Left lung (tissue), 10 donors: ENCODE results near the gene PROK1. TPM values are rescaled to one million over a fixed set of nuclear protein-coding genes. Genes with fewer than 3 reads are reported as not detected.

ENCODE experiments used
- ATAC-seq: fragments of 200-7000 bp; cut with Tn5 transposase; one replicate; pipeline ENCODE4 v1.9.1; 2020; ENCODE audit warnings: moderate library complexity
- DNase-seq, 4 donors: peaks; one replicate each; pipeline ENCODE4 v3.0.0-alpha.2; 2013 to 2020
- H3K27ac ChIP-seq, 2 donors: fragments of 200-600 bp; sonication (generic) in 1 of 2; one replicate each; pipeline versions ENCODE4 v1.5.0 to v1.8.0; 2020 to 2021
- H3K27me3 ChIP-seq, 2 donors: fragments of 200-600 bp; sonication (generic) in 1 of 2; one replicate each; pipeline versions ENCODE4 v1.5.0 to v1.8.0; 2020 to 2021
- H3K36me3 ChIP-seq, 2 donors: fragments of 200-600 bp; sonication (generic) in 1 of 2; one replicate each; pipeline versions ENCODE4 v1.5.0 to v1.8.0; 2020 to 2021
- H3K4me1 ChIP-seq, 2 donors: fragments of 200-600 bp; one replicate each; pipeline ENCODE4 v1.8.0; 2021
- H3K4me3 ChIP-seq, 2 donors: fragments of 200-600 bp; sonication (generic) in 1 of 2; one replicate each; pipeline versions ENCODE4 v1.5.0 to v1.8.0; 2020 to 2021; ENCODE audit warnings: mild to moderate bottlenecking in 1 of 2
- H3K9me3 ChIP-seq, 2 donors: fragments of 200-600 bp; sonication (generic) in 1 of 2; one replicate each; pipeline versions ENCODE4 v1.5.0 to v1.8.0; 2020 to 2021
- intact Hi-C, 2 donors: fragments of 100-400 bp; cut with DNase I; formaldehyde crosslinking; loops; one replicate each; pipeline versions ENCODE4 v1.11.2 to v1.14.2; 2022
- polyA plus RNA-seq, 6 donors: library from polyadenylated mRNA; unstranded; fragments of 120-200 nt; gene quantifications; one replicate each; pipeline ENCODE4 v1.2.1, GENCODE V29; 2013; ENCODE audit not compliant: insufficient read length in 6 of 6
- total RNA-seq, 2 donors: library from RNA; stranded (reverse); fragmentation: NEBNext Ultra II Directional; extraction: Animal tissue kit (Norgen Biotek cat#: 25700); gene quantifications; one replicate each; pipeline ENCODE4 v1.2.1, GENCODE V29; 2021
- TF ChIP-seq, protein P1 (sequence below), 2 donors: fragments of 200-600 bp; sonication (generic) in 1 of 2; IDR thresholded peaks; one replicate each; pipeline versions ENCODE4 v1.5.0 to v1.8.0; 2021; ENCODE audit warnings: antibody characterized with exemption in 2 of 2
- donor health status: DM: no; HTN: yes; CAD: no.
- donor health status: DM: no; HTN: no; CAD: no.

PROK1 gene
- total and polyA plus RNA-seq, 8 donors = 0.10 to 0.13 TPM; not detected in 6

GRCh38 chr1:110488161-110488560, 37.2 kb downstream of the PROK1 start:
- no peak overlapping the region for H3K27ac ChIP-seq
- H3K4me3 ChIP-seq = no peak overlapping the region
- peaks cover 0 to 19% of the 10 kb centered on the region in 2 donors for H3K27me3 ChIP-seq
- H3K4me1 ChIP-seq = peaks cover 0 to under 1% of the 10 kb centered on the region in 2 donors
- intact Hi-C loops = no loop called here
- TF ChIP-seq, protein P1, sequence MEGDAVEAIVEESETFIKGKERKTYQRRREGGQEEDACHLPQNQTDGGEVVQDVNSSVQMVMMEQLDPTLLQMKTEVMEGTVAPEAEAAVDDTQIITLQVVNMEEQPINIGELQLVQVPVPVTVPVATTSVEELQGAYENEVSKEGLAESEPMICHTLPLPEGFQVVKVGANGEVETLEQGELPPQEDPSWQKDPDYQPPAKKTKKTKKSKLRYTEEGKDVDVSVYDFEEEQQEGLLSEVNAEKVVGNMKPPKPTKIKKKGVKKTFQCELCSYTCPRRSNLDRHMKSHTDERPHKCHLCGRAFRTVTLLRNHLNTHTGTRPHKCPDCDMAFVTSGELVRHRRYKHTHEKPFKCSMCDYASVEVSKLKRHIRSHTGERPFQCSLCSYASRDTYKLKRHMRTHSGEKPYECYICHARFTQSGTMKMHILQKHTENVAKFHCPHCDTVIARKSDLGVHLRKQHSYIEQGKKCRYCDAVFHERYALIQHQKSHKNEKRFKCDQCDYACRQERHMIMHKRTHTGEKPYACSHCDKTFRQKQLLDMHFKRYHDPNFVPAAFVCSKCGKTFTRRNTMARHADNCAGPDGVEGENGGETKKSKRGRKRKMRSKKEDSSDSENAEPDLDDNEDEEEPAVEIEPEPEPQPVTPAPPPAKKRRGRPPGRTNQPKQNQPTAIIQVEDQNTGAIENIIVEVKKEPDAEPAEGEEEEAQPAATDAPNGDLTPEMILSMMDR (IDR thresholded peaks at IDR 0.05) = no peak
- H3K9me3 ChIP-seq = no peaks in the 10 kb centered on the region
- no peak for DNase-seq
- no peaks in the 10 kb centered on the region for H3K36me3 ChIP-seq
- no peak for ATAC-seq

- intact Hi-C loops = no loop called here
- Histone ChIP-seq H3K27me3 (peaks cover 0 to 12% of the 10 kb centered on the region in 2 donors), H3K27ac (no peak overlapping the region), H3K4me1 (no peaks in the 10 kb centered on the region), H3K9me3 (no peaks in the 10 kb centered on the region), H3K4me3 (no peak overlapping the region), H3K36me3 (no peaks in the 10 kb centered on the region)
- TF ChIP-seq, protein P1 (IDR thresholded peaks at IDR 0.05) = no peak
- DNase-seq = no peak
- no peak for ATAC-seq
Measured at GRCh38 chr1:110488867-110489266, 37.9 kb downstream of the PROK1 start.

GRCh38 chr1:110489406-110489805, 38.5 kb downstream of the PROK1 start:
- TF ChIP-seq, protein P1 (IDR thresholded peaks at IDR 0.05) = no peak
- Histone ChIP-seq H3K9me3 (no peaks in the 10 kb centered on the region), H3K27me3 (peaks cover 0 to 7% of the 10 kb centered on the region in 2 donors), H3K4me3 (no peak overlapping the region), H3K27ac (no peak overlapping the region), H3K4me1 (no peaks in the 10 kb centered on the region), H3K36me3 (no peaks in the 10 kb centered on the region)
- ATAC-seq = no peak
- intact Hi-C loops = no loop called here
- DNase-seq = no peak

DNA sequence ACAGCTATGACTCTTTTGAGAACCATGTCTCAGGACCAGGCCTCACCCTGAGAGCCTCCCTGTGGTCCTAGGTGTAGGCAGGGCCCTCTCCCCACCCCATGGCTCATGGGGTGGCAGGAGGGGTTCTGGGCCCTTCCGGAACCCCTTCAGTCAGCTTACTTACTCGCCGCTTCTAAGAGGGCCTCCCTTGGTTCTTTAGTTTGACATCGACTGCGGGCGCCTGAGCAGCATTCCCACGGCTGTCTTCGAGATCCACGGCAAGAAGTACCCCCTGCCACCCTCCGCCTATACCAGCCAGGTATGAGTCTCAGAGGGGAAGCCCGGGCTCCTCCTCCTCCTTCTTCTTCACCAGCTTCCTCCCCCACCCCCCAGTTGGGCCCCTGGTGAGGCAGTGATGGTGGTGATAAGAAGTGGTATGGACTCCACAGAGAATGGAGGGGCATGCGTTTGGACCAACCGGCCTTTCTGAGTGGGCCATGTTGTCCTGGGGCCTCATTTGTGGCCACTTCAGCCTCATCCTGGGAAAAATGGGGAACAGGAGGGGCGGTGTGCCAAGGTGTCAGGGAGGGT, 39.1 kb downstream of the PROK1 start:
- DNase-seq (no peak), ATAC-seq (no peak)
- Histone ChIP-seq H3K27me3 (peaks cover 0 to 6% of the 10 kb centered on the region in 2 donors), H3K9me3 (no peaks in the 10 kb centered on the region), H3K4me3 (no peak overlapping the region), H3K27ac (no peak overlapping the region), H3K36me3 (no peaks in the 10 kb centered on the region), H3K4me1 (no peaks in the 10 kb centered on the region)
- intact Hi-C loops = no loop called here
- TF ChIP-seq, protein P1 (IDR thresholded peaks at IDR 0.05) = no peak

DNA sequence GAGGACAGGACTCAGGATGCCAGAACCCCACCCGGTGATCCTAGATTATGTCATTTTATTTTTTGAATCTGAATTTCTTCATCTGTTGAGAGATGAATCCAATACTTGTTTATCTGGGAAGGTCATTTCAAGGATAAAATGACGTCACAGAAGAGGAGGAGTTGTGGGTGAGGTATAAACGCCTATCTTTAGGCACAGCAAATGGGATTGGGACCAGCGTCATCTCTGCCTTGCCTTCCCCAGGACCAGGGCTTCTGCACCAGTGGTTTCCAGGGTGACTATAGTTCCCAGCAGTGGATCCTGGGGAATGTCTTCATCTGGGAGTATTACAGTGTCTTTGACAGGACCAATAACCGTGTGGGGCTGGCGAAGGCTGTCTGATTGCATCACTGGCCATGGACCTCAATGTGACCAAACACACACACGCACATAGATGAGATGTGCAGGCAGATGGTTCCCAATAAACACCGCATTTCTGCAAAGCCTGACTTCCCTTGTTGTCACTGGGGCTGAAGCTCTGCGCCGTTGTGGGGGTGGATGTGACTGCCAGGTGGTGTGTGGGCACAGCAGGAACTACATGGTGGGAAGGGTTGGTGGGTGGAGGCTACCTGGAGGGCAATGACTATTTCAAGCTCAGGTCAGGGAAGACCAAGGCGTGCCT, 40.0 kb downstream of the PROK1 start:
- no peak overlapping the region for H3K27ac ChIP-seq
- H3K4me3 ChIP-seq = no peak overlapping the region
- no peaks in the 10 kb centered on the region for H3K36me3 ChIP-seq
- TF ChIP-seq, protein P1 (IDR thresholded peaks at IDR 0.05) = no peak
- intact Hi-C loops = no loop called here
- DNase-seq (no peak), ATAC-seq (no peak)
- no peaks in the 10 kb centered on the region for H3K4me1 ChIP-seq
- no peaks in the 10 kb centered on the region for H3K9me3 ChIP-seq
- H3K27me3 ChIP-seq = no peaks in the 10 kb centered on the region
